Astrocyte of the spinal cord (primary cell): ENCODE measurements around the gene FN3KRP.

Experiments
- DNase-seq: peaks from one replicate; pipeline ENCODE4 v3.0.0; 2011; ENCODE audit warnings: low read depth, low spot score
- H3K4me3 ChIP-seq: 2 replicates; pipeline ENCODE4 v1.5.1; 2011; ENCODE audit warnings: low read depth, mild to moderate bottlenecking, low read length, moderate library complexity
- CTCF ChIP-seq: IDR thresholded peaks from 2 replicates; pipeline ENCODE4 v1.5.1; 2012; ENCODE audit warnings: low read depth, mild to moderate bottlenecking, low read length, inconsistent platforms
- in situ Hi-C: cut with HindIII; loops from 2 replicates; pipeline ENCODE4 v1.10.0; 2017; ENCODE audit warnings: low sequenced_read_pairs

The FN3KRP gene

GRCh38 chr17:82687871-82688270 is 28.6 kb upstream of the FN3KRP start:
- no peak for TF ChIP-seq CTCF
- no peak overlapping the region for H3K4me3 ChIP-seq
- DNase-seq, result no peak
- in situ Hi-C loops, result no loop called here

- no peak for DNase-seq
- H3K4me3 ChIP-seq, result no peak overlapping the region
- no peak for TF ChIP-seq CTCF
- in situ Hi-C loops, result no loop called here
Measured at GRCh38 chr17:82689077-82689476, 27.4 kb upstream of the FN3KRP start.

GRCh38 chr17:82690786-82691489 is 25.6 kb upstream of the FN3KRP start:
- DNase-seq, result no peak

GRCh38 chr17:82691714-82692113 is 24.8 kb upstream of the FN3KRP start:
- no peak for TF ChIP-seq CTCF
- H3K4me3 ChIP-seq, result no peak overlapping the region
- in situ Hi-C loops, result no loop called here
- no peak for DNase-seq

More at GRCh38 chr17:82690786-82691489, 25.6 kb upstream of the FN3KRP start:
- in situ Hi-C loops, result no loop called here
- TF ChIP-seq CTCF, result no peak
- H3K4me3 ChIP-seq, result no peak overlapping the region

- no peak overlapping the region for H3K4me3 ChIP-seq
- no peak for DNase-seq
- in situ Hi-C loops, result no loop called here
- no peak for TF ChIP-seq CTCF
Measured at GRCh38 chr17:82692268-82692667, 24.2 kb upstream of the FN3KRP start.

GRCh38 chr17:82693168-82693867 is 23.2 kb upstream of the FN3KRP start:
- in situ Hi-C loops, result no loop called here
- no peak for DNase-seq
- TF ChIP-seq CTCF, result no peak
- no peak overlapping the region for H3K4me3 ChIP-seq
